IPS-18a (cell line): ENCODE data around the gene HYI.
"Not testable (repeated sequence)": the region's sequence is repeated elsewhere in the genome, so short reads cannot be mapped to it uniquely, and the experiment has no call there.

Source experiments
- H3K27ac ChIP-seq: one replicate; pipeline ENCODE4 v1.5.1; 2013; ENCODE audit warnings: low read length
- H3K27me3 ChIP-seq: one replicate; pipeline ENCODE4 v1.6.1; 2013; ENCODE audit warnings: mild to moderate bottlenecking, low read length; ENCODE audit not compliant: control insufficient read depth, insufficient read depth
- H3K36me3 ChIP-seq: one replicate; pipeline ENCODE4 v1.6.1; 2013; ENCODE audit warnings: low read depth, low read length; ENCODE audit not compliant: control insufficient read depth
- H3K4me1 ChIP-seq: one replicate; pipeline ENCODE4 v1.6.1; 2013; ENCODE audit warnings: low read depth, low read length; ENCODE audit not compliant: control insufficient read depth
- H3K4me3 ChIP-seq: one replicate; pipeline ENCODE4 v1.5.1; 2013; ENCODE audit warnings: low read length
- H3K9ac ChIP-seq: one replicate; pipeline ENCODE4 v1.6.1; 2013; ENCODE audit warnings: mild to moderate bottlenecking, low read length, moderate library complexity
- H3K9me3 ChIP-seq: one replicate; pipeline ENCODE4 v1.6.1; 2013; ENCODE audit warnings: low read depth, low read length; ENCODE audit not compliant: control insufficient read depth

HYI gene

DNA sequence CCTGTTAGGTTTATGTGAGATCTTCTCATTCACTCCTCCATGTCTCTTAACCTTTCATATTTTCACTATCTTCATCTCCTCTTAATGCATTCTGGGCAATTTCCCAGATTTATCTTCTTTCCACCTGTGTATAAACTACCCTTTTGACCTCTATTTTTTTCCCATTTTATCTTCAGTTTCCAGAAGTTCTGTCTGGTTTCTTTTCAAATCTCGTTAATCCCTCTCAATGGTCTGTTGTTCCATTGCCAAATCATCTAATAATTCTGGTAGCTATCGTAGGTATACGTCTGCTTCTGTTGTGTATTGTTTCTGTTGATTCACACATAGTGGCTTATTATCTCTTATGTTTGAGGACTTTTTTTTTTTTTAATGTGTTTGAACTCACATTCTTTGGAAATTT is 25.7 kb upstream of the HYI start:
- no peak overlapping the region for H3K4me3 ChIP-seq
- H3K9ac ChIP-seq, result no peak overlapping the region
- no peaks in the 10 kb centered on the region for H3K27me3 ChIP-seq
- H3K4me1 ChIP-seq, result no peaks in the 10 kb centered on the region
- no peaks in the 10 kb centered on the region for H3K9me3 ChIP-seq
- H3K27ac ChIP-seq, result no peak overlapping the region
- no peaks in the 10 kb centered on the region for H3K36me3 ChIP-seq

DNA sequence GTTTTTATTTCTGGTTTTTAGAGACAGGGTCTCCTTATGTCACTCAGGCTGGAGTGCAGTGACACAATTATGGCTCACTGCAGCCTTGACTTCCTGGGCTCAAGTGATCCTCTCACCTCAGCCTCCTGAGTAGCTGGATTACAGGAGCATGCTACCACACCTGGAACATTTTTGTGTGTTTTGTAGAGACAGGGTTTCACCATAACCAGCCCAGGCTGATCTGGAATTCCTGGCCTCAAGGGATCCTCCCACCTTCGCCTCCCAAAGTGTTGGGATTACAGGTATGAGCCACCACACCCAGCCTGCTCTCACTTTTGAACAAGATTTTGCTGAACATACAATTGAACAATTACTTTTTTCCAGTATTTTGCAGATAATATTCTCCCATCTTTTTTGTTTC is 24.0 kb upstream of the HYI start:
- Histone ChIP-seq H3K4me3 (no peak overlapping the region), H3K4me1 (no peaks in the 10 kb centered on the region), H3K9ac (no peak overlapping the region), H3K27me3 (no peaks in the 10 kb centered on the region), H3K27ac (no peak overlapping the region), H3K9me3 (no peaks in the 10 kb centered on the region), H3K36me3 (no peaks in the 10 kb centered on the region)

DNA sequence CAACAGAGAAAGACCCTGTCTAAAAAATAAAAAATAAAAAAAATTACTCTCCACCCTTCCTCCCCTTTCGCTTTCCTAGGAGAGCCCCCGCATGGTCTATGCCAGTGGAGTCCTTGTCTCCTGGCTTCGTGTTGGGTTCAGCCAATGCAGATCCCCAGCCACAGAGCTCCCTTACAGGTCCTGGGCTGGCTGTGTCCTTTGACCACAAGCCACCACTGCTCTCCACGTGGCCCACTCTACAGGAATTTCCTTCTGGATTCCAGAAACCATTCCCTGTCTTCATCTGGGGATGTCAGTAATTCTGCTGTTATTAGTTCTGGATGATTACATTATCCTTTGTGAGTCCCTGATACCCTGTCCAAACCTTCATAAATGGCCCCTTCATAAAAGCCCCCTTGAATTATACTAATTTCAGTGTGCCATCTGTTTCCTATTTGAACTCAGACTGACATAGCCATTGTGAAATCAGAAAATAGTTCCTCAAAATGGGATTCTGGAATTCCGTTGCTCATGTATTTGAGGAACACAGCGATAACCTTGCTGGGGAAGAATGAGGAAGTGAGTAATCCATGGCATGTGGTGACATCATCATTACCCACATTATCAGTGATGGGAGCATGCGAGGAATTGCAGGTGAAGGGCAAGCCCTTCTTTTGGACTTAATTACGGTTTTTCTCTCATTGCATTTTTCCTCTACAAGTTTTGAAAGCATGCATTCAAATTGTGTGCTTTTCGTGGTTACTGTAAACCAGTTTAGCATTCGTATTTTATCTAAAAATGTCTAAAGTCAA is 22.1 kb upstream of the HYI start:
- not testable (repeated sequence) for H3K9me3 ChIP-seq, H3K36me3 ChIP-seq, H3K9ac ChIP-seq, H3K4me3 ChIP-seq, H3K4me1 ChIP-seq, H3K27me3 ChIP-seq, H3K27ac ChIP-seq

DNA sequence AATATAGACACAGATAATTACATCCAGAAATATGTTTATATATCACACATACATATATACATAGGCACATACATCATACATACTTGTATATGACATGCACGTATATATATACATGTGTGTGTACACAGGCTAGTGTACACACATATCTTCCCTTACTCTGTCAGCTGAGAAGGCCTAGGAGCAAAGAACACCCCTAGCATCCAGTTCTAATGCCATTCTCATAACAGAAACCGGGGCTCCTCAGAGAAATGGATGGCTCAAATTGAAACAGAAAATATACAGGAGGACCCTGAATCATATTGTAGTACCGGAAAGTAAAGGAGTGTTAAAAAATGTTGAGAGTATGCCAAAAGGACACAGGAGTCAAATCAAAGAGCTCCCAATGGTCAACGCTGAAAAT is 19.7 kb upstream of the HYI start:
- no peak overlapping the region for H3K4me3 ChIP-seq
- H3K36me3 ChIP-seq, result no peaks in the 10 kb centered on the region
- no peak overlapping the region for H3K9ac ChIP-seq
- H3K4me1 ChIP-seq, result peaks cover 4% of the 10 kb centered on the region
- no peaks in the 10 kb centered on the region for H3K27me3 ChIP-seq
- H3K27ac ChIP-seq, result no peak overlapping the region
- H3K9me3 ChIP-seq, result no peaks in the 10 kb centered on the region

DNA sequence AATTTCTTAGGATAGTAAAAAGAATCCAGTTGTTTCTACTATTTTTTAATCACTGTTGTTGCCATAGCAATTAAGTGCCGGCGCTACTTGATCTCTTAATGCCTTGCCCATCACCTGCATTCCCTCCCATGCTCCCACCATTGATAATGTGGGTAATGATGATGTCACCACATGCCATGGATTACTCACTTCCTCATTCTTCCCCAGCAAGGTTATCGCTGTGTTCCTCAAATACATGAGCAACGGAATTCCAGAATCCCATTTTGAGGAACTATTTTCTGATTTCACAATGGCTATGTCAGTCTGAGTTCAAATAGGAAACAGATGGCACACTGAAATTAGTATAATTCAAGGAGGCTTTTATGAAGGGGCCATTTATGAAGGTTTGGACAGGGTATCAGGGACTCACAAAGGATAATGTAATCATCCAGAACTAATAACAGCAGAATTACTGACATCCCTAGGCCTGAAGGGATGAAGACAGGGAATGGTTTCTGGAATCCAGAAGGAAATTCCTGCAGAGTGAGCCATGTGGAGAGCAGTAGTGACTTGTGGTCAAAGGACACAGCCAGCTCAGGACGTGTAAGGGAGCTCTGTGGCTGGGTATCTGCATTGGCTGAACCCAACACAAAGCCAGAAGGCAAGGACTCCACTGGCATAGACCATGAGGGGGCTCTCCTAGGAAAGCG is 18.9 kb upstream of the HYI start:
- not testable (repeated sequence) for H3K9me3 ChIP-seq, H3K4me1 ChIP-seq, H3K27ac ChIP-seq, H3K4me3 ChIP-seq, H3K9ac ChIP-seq, H3K36me3 ChIP-seq, H3K27me3 ChIP-seq

DNA sequence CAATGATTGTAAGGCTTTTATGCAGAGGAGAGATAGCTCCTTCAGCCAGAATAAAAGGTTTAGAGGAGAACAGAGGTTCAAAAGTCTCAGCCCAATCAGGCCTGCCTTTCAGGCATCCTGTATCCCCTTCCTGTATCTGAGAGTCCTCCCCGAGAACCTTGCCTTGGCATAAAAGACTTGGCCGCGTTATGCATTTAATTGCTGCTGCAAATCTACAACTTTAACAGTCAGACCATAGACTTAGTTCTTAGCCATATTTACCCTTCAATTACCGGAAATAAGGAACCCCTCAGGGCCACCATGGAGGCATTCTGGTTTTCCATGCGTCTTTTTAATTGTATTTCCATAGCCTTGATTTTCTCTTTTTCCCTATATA is 18.3 kb upstream of the HYI start:
- Histone ChIP-seq H3K36me3 (no peaks in the 10 kb centered on the region), H3K27me3 (no peaks in the 10 kb centered on the region), H3K27ac (no peak overlapping the region), H3K4me1 (peaks cover 4% of the 10 kb centered on the region), H3K4me3 (no peak overlapping the region), H3K9ac (no peak overlapping the region), H3K9me3 (no peaks in the 10 kb centered on the region)

DNA sequence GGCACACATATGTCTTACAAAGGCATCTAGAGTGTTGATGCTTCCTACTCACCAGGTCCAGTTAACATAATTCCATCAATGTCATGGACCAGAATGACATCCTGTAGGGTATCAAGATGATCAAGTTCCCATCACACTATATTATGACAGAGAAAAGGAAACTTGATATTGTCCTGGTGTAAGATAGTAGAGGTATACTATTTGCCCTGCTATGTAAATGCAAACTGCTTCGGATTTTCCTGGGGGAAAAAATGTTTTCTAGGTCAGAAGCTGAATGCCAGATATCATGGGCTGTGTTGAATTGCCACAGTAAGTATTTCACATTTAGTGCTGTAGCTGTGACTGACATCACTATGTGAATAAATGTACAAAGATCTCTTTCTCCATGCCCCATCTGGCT is 16.2 kb upstream of the HYI start:
- H3K9me3 ChIP-seq, result no peaks in the 10 kb centered on the region
- H3K36me3 ChIP-seq, result no peaks in the 10 kb centered on the region
- no peaks in the 10 kb centered on the region for H3K27me3 ChIP-seq
- H3K27ac ChIP-seq, result no peak overlapping the region
- H3K4me3 ChIP-seq, result no peak overlapping the region
- H3K9ac ChIP-seq, result no peak overlapping the region
- H3K4me1 ChIP-seq, result peaks cover 4% of the 10 kb centered on the region

DNA sequence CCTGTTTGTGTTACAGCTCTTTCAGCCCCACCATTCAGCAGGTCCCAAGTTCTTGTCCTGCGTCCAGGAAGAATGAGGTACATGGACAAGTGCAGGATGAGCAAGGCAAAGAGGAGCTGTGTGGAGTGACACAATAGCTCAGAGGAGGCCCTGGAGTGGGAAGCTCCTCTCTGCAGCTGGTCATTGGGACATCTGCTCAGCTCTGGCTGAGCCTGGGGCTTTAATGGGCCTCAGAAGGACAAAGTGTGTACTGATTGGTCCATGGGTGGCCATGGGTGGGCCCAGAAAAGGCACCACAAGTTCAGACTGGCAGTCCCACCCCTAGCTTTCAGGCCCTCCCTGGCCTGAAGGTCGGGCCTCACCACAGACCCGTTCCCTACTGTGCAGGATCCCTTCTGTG is 14.7 kb upstream of the HYI start:
- Histone ChIP-seq H3K36me3 (no peaks in the 10 kb centered on the region), H3K4me1 (peaks cover 4% of the 10 kb centered on the region), H3K9me3 (no peaks in the 10 kb centered on the region), H3K9ac (no peak overlapping the region), H3K27ac (no peak overlapping the region), H3K27me3 (no peaks in the 10 kb centered on the region), H3K4me3 (no peak overlapping the region)

DNA sequence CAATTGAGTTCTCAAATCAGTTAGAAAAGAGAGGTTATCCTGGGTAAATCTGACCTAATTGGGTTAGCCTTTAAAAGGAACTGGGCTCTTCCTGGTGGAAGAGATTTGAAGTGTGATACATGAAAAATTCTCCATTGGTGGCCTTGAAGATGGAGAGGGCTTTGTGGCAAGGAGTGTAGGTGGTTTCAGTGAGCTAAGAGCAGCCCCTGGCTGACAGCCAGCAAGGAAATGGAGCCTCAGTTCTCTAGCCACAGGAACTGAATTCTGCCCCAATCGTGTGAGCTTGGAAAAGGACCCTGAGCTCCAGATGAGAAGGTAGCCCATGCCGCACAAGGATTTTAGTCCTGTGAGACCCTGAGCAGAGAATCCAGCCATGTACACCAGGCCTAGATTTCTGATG is 12.7 kb upstream of the HYI start:
- Histone ChIP-seq H3K4me3 (no peak overlapping the region), H3K36me3 (no peaks in the 10 kb centered on the region), H3K4me1 (no peaks in the 10 kb centered on the region), H3K27ac (no peak overlapping the region), H3K9ac (no peak overlapping the region), H3K27me3 (no peaks in the 10 kb centered on the region), H3K9me3 (no peaks in the 10 kb centered on the region)

DNA sequence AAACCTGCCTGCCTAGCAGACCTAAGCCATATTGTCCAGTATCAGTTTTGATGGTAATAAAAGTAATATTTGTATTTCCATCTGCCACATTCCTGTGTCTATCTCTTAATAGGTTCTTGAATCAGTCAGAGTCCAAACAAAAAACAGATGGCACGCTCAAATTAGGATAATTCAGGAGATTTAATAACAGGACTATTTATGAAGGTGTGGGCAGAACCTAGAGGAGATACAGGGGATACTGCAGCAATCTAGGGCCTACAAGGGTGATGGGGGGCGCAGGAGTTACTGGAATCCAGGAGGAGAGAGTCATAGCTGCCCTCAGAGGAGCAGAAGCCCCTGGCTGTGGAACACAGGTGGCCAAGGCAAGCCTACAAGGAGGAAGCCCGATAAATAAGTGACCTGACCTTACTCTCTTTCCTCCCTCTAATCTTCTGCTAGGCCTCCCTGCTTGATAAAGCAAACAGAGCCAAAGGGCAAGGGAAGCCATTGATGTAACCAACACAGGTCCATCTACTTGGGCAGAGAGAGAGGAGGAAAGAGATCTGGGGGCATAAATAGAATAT is 11.9 kb upstream of the HYI start:
- Histone ChIP-seq H3K4me1 (no peaks in the 10 kb centered on the region), H3K36me3 (no peaks in the 10 kb centered on the region), H3K4me3 (no peak overlapping the region), H3K27me3 (no peaks in the 10 kb centered on the region), H3K27ac (no peak overlapping the region), H3K9me3 (no peaks in the 10 kb centered on the region), H3K9ac (no peak overlapping the region)

DNA sequence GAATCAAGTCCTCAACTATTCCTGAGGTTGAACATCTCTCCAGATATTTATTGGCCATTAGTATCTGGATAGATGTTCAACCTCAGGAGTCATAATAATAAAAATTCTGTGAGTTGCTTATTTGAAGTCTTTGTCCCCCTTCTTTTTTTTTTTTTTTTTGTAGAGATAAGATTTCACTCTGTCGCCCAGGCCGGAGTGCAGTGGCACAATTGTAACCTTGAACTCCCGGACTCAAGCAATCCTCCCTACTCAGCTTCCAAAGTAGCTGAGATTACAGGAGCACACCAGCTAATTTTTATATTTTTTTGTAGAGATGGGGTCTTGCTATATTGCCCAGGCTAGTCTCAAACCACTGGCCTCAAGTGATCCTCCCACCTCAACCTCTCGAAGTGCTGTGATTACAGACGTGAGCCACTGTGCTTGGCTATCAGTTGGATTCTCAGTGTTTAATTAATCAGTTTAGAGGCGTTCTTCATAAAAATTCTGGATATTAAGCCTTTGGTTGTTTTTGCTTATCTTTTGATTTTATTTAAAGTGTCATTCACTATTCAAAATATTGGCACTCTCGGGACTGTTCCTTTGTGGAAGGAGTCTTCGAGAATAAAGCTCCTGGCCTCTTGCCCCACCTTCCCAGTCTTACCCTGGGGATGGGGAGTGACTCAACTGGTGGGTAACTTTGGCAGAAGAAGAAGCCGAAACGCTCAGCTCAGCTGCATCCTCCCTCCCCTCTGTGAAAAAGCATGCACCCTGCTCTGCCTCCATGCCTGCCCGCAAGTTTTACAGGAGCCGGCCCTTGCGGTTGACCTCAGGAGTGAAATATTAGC is 11.2 kb upstream of the HYI start:
- Histone ChIP-seq H3K4me1 (no peaks in the 10 kb centered on the region), H3K36me3 (no peaks in the 10 kb centered on the region), H3K27me3 (no peaks in the 10 kb centered on the region), H3K9me3 (no peaks in the 10 kb centered on the region), H3K27ac (no peak overlapping the region), H3K4me3 (no peak overlapping the region), H3K9ac (no peak overlapping the region)
